HFF-Myc (cell line): ENCODE measurements around the gene YBX2.
"Not testable (repeated sequence)": the region's sequence is repeated elsewhere in the genome, so short reads cannot be mapped to it uniquely, and the experiment has no call there.

Experiments used
- DNase-seq: peaks from one replicate; pipeline ENCODE4 v3.0.0-alpha.2; 2011; ENCODE audit warnings: low read depth; ENCODE audit errors: extremely low read depth
- H3K4me3 ChIP-seq: replicated peaks from 2 replicates; pipeline ENCODE4 v1.5.1; 2011; ENCODE audit warnings: low read depth, mild to moderate bottlenecking, control low read depth, low read length
- CTCF ChIP-seq: IDR thresholded peaks from 2 replicates; pipeline ENCODE4 v1.5.1; 2012; ENCODE audit warnings: mild to moderate bottlenecking, low read depth, low read length, control low read depth; ENCODE audit errors: missing control alignments

The YBX2 gene

GRCh38 chr17:7294614-7295153 is at the start of gene YBX2:
Gene YBX2, minus strand, starts transcription at chr17:7294639. Its CDS starts 139 bp downstream, at chr17:7294500.
- DNase-seq = no peak
- no peak within 1 kb of the TSS for H3K4me3 ChIP-seq
- TF ChIP-seq CTCF = no peak

DNA sequence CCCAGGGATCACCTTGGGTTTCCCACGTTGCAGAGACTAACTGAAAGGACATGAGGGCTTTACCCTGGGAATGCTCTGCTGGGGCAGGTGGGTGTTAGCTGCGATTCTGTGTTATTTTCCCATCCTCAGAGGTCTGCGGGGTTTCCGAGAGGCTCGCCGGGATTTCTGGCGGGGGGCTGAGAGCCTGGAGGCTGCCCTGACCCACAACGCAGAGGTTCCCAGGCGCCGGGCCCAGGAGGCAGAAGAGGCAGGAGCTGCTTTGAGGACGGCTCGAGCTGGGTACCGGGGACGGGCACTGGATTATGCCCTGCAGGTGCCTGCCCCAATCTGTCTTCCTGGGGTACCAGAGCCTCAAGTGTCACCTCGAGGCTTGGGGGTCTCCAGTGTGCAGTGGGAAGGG is 48.8 kb upstream of the YBX2 start:
- DNase-seq = no peak
- H3K4me3 ChIP-seq = no peak overlapping the region
- TF ChIP-seq CTCF = no peak

- DNase-seq = no peak
- no peak for TF ChIP-seq CTCF
- H3K4me3 ChIP-seq = no peak overlapping the region
Measured at GRCh38 chr17:7341842-7342241, 47.4 kb upstream of the YBX2 start.

GRCh38 chr17:7340179-7340578 is 45.7 kb upstream of the YBX2 start:
- DNase-seq = no peak
- no peak for TF ChIP-seq CTCF
- H3K4me3 ChIP-seq = no peak overlapping the region

DNA sequence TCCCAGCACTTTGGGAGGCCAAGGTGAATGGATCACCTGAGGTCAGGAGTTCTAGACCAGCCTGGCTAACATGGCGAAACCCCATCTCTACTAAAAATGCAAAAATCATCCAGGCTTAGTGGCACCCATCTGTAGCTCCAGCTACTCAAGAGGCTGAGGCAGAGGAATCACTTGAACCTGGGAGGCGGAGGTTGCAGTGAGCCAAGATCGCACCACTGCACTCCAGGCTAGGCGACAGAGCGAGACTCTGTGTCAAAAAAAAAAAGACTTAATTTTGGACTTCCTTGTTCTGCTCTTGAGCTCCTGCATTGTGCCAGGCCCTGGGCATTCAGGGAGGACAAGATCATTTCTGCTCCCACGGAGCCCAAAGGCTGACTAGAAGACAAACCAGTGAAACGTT is 43.2 kb upstream of the YBX2 start:
- not testable (repeated sequence) for H3K4me3 ChIP-seq, DNase-seq

DNA sequence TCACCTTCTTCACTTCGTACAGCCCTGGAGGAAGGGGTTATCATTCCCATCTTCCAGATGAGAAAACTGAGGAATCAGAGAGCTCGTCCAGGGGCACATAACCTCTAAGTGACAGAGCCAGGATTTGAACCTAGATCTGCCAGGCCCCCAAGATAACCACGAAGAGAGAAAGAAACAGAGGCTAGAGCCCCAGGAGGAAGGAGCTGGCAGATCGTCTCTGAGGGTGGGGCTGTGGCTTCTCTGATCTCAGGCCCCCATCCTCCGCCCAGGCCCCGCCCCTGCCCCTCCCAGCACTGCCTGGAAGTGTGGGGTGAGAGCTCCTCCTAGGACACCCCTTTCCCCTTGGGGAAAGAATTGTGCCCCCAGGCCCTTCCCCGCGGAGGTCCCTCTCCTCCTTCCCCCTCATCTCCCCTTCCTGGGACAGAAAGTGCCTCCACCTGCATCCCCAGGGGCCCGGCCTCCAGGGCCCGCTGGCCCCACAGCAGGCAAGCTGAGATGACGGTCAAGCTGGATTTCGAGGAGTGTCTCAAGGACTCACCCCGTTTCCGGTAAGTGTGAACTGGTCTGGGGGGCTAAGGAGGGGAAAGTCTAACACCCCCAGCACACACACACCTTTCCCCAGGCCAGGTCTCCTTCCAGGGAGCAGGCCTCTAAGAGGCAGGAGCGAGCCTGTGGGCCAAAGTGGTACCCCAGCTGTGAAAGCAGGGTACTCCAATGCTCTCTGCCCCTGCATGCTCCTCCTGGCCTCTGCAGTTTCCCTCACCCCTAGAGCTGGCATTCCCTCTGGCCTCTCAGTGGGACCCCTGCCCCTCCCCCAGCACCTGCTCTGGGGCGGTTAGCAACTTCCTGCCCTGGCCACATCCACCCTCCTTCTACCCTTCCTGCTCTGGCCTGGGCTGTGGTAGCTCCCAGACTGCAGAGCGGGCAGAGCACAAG is 42.1 kb upstream of the YBX2 start, which contains the start of gene ACAP1:
Gene ACAP1 (plus strand): TSS at position 290 of the 936 bp plus-strand sequence. CDS start 206 bp downstream, at position 496.
- H3K4me3 ChIP-seq = peak within 1 kb of the TSS; percentile 11; the same call in 1 of the 2 replicates
- no peak for TF ChIP-seq CTCF
- DNase-seq = no peak

- not testable (repeated sequence) for H3K4me3 ChIP-seq, DNase-seq
Measured at GRCh38 chr17:7335765-7336164, 41.3 kb upstream of the YBX2 start.
